Glutamatergic neuron (in vitro differentiated cells): Measurements from ENCODE around the gene TMIGD2. TPM values are rescaled to one million over a fixed set of nuclear protein-coding genes. Genes with fewer than 3 reads are reported as not detected.

Experiments used
- DNase-seq: peaks from one replicate; pipeline ENCODE4 v3.0.0; 2022
- H3K27ac Mint-ChIP-seq: one replicate; pipeline ENCODE4 v1.8.0; 2020; ENCODE audit warnings: mild to moderate bottlenecking, mixed read lengths, inconsistent platforms; ENCODE audit not compliant: unreplicated experiment
- H3K27me3 Mint-ChIP-seq: one replicate; pipeline ENCODE4 v1.8.0; 2020; ENCODE audit warnings: mild to moderate bottlenecking, moderate library complexity, mixed read lengths, inconsistent platforms; ENCODE audit not compliant: unreplicated experiment
- H3K36me3 Mint-ChIP-seq: one replicate; pipeline ENCODE4 v1.8.0; 2020; ENCODE audit warnings: mild to moderate bottlenecking, mixed read lengths, inconsistent platforms; ENCODE audit not compliant: unreplicated experiment
- H3K4me1 Mint-ChIP-seq: one replicate; pipeline ENCODE4 v1.8.0; 2020; ENCODE audit warnings: mild to moderate bottlenecking, low read depth, mixed read lengths, inconsistent platforms; ENCODE audit not compliant: unreplicated experiment
- H3K4me3 Mint-ChIP-seq: one replicate; pipeline ENCODE4 v1.8.0; 2020; ENCODE audit warnings: mild to moderate bottlenecking, mixed read lengths, inconsistent platforms; ENCODE audit not compliant: unreplicated experiment
- H3K9me3 Mint-ChIP-seq: one replicate; pipeline ENCODE4 v1.8.0; 2020; ENCODE audit warnings: mild to moderate bottlenecking, moderate library complexity, mixed read lengths, inconsistent platforms; ENCODE audit not compliant: unreplicated experiment
- CTCF ChIP-seq: fragments of 200-600 bp; sonication (generic); IDR thresholded peaks from one replicate; pipeline ENCODE4 v1.5.0; 2021; ENCODE audit not compliant: partially characterized antibody, unreplicated experiment
- total RNA-seq: library from RNA; stranded (reverse); fragmentation: NEBNext Ultra II Directional; extraction: Animal tissue kit (Norgen Biotek cat#: 25700); gene quantifications from one replicate; pipeline ENCODE4 v1.2.1, GENCODE V29; 2021; ENCODE audit not compliant: unreplicated experiment

The TMIGD2 gene
- total RNA-seq, 1 donor from 2014 or later = not detected

DNA sequence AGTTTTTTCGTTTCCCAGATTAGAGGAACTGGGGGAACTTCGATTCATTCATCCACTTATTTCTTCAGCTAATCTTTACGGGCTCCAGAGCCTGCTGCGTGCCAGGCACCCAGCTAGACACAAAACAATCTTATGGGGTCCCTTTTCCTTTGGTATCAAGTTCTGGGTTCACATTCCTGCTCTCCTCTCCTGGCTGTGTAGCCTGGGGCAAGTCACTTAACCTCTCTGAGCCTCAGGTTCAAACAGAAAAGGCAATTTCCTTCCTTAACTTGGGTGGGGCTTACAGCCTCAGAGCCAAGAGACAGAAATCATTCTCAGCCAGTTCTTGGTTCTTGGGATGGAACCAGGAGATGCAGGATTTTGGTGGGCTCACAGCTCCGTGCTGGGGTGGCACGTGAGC lies 17.2 kb downstream of the TMIGD2 start:
- DNase-seq = no peak
- no peak for TF ChIP-seq CTCF
- peaks cover 4% of the 10 kb centered on the region for H3K27me3 Mint-ChIP-seq
- no peaks in the 10 kb centered on the region for H3K4me1 Mint-ChIP-seq
- no peak overlapping the region for H3K4me3 Mint-ChIP-seq
- no peak overlapping the region for H3K27ac Mint-ChIP-seq
- peaks cover 3% of the 10 kb centered on the region for H3K9me3 Mint-ChIP-seq
- H3K36me3 Mint-ChIP-seq = no peaks in the 10 kb centered on the region

- TF ChIP-seq CTCF = no peak
- Mint-ChIP-seq H3K27ac (no peak overlapping the region), H3K4me3 (no peak overlapping the region), H3K9me3 (peaks cover 6% of the 10 kb centered on the region), H3K36me3 (no peaks in the 10 kb centered on the region), H3K4me1 (no peaks in the 10 kb centered on the region), H3K27me3 (peaks cover 4% of the 10 kb centered on the region)
- DNase-seq = peak; percentile 67
These were observed 17.8 kb downstream of the TMIGD2 start for GRCh38 chr19:4284176-4284958.

DNA sequence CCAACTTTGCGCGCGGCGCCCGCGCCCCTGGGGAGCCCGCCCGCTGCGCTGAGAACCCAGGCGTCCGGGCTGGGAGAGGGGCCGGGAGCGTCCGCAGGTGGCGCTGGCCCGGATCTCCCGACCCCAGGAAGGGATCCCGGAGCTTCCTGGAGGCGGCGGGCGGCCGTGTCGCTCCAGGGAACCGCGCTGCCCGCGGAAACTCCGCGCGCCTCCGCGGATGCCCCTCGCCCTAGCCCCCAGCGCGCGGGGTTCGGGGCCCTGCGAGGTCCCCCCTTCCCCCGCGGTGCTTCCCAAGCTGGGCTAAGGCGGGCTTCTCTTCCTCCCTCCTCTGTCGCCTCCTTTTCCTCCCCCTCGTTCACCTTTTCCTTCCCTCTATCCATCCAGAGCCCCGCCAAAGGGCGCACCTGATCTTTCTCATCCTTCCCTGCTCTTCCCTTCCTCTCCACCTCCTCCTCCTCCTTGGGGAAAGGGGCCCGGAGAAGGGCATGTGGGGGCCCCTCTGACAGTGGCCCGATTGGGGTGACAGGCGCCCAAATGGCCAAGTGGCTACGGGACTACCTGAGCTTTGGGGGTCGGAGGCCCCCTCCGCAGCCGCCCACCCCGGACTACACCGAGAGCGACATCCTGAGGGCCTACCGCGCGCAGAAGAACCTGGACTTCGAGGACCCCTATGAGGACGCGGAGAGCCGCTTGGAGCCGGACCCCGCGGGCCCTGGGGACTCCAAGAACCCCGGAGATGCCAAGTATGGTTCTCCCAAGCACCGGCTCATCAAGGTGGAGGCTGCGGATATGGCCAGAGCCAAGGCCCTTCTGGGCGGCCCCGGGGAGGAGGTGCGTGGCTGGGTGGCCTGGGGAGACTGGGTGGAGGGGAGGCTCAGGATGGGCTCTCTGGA lies 22.4 kb downstream of the TMIGD2 start:
- H3K27me3 Mint-ChIP-seq = peaks cover 12% of the 10 kb centered on the region

GRCh38 chr19:4279267-4279529 lies 23.0 kb downstream of the TMIGD2 start:
- no peak overlapping the region for H3K27ac Mint-ChIP-seq
- TF ChIP-seq CTCF = no peak
- peaks cover 3% of the 10 kb centered on the region for H3K4me1 Mint-ChIP-seq
- no peaks in the 10 kb centered on the region for H3K36me3 Mint-ChIP-seq
- H3K9me3 Mint-ChIP-seq = peaks cover 7% of the 10 kb centered on the region
- peaks cover 12% of the 10 kb centered on the region for H3K27me3 Mint-ChIP-seq
- H3K4me3 Mint-ChIP-seq = peak overlapping the region; percentile 46
- no peak for DNase-seq

More for the DNA sequence above, 22.4 kb downstream of the TMIGD2 start:
- TF ChIP-seq CTCF = no peak
- peak overlapping the region; percentile 88 for H3K27ac Mint-ChIP-seq
- DNase-seq = peak; percentile 40
- H3K4me1 Mint-ChIP-seq = peaks cover 3% of the 10 kb centered on the region
- no peaks in the 10 kb centered on the region for H3K36me3 Mint-ChIP-seq
- peaks cover 7% of the 10 kb centered on the region for H3K9me3 Mint-ChIP-seq
- H3K4me3 Mint-ChIP-seq = peak overlapping the region; percentile 93
